Middle frontal gyrus (tissue), 1 donor: ENCODE measurements around the gene SPRTN.

Experiments used
- DNase-seq: peaks from one replicate; pipeline ENCODE4 v3.0.0-alpha.2; 2015; ENCODE audit warnings: low spot score; ENCODE audit errors: extremely low spot score

SPRTN gene

DNA sequence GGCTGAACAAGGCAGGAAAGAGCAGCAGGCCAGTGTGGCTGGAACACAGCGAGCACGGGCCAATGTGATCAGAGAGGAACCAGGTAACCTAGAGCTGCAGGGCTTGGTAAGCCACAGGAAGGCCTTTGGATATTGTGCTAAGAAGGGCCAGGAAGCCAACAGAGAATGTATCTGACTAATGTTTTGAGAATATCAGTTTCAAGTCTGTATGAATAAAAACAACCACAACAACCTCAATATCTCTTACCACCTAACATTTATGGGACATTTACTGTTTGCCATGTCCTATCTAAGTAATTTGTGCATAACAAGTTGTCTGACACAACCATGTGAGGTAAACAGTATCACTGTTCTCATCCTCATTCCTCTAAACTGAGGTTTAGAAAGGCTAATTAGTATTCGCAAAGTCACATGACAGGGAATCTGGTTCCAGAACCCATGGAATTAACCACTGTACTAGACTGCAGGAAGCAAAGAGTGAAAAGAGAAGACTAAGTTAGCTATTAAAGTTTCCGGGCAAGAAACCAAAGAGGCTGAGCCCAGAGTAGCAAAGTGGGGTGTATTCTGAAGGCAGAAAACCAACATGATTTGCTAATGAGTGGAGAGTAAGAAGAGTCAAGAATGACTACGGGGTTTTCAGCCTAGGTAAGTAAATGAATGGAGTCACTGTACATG lies 38.9 kb downstream of the SPRTN start:
- no peak for DNase-seq

- no peak for DNase-seq
These were observed 43.6 kb downstream of the SPRTN start for GRCh38 chr1:231381729-231382128.

GRCh38 chr1:231382426-231382825 lies 44.3 kb downstream of the SPRTN start:
- no peak for DNase-seq

- no peak for DNase-seq
These were observed 45.2 kb downstream of the SPRTN start for GRCh38 chr1:231383159-231383860.

- DNase-seq, result no peak
These were observed 46.8 kb downstream of the SPRTN start for GRCh38 chr1:231384696-231385415.

- DNase-seq, result no peak
These were observed 47.3 kb downstream of the SPRTN start for GRCh38 chr1:231385416-231385748.

- DNase-seq, result no peak
These were observed 48.4 kb downstream of the SPRTN start for GRCh38 chr1:231386466-231386865.

GRCh38 chr1:231387770-231388669 lies 49.9 kb downstream of the SPRTN start:
- DNase-seq, result no peak

GRCh38 chr1:231390071-231390470 lies 52.0 kb downstream of the SPRTN start:
- no peak for DNase-seq

GRCh38 chr1:231392389-231393131 lies 54.5 kb downstream of the SPRTN start:
- DNase-seq, result no peak

GRCh38 chr1:231393668-231394067 lies 55.6 kb downstream of the SPRTN start:
- DNase-seq, result no peak

DNA sequence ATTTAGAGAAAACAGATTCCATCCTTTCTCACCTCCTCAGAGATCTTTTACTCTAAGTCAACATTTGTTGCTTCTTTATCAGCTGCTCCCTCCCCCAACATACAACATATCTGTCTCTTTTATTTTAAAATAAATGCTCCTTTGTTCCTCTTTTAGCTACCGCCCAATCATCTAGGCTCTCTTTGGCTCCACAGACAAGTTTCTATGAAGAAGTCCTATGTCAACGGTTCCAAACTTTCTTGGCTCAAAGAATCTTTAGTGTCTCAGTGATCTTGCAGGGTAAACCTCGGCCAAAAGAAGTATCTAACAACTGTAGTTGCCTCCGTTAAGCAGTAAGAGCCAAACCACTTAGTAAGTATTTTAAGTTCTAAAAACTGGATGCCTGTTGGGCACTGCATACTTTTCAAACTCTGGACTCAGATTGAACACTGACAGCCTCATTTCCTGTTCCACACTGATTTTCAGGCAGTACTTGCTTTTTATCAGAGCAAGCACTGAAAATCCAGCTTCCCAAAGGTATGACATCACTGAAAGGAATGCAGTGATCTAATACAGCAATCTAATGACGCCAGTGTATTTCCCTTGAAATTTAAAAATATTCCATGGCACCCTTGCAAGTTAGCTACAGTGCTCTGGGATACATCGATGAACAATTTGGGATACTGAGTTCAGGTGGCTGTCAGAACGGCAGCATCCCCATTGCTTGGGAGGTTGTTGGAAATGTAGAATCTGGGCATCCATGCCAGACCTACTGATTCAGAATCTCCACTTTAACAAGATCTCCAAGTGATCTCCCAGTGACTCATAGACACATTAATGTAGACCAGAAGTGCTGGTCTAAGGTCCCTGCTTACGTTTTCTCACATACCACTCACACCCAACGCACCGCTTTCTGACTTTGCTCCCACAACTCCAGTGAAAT lies 57.2 kb downstream of the SPRTN start:
- DNase-seq, result no peak

DNA sequence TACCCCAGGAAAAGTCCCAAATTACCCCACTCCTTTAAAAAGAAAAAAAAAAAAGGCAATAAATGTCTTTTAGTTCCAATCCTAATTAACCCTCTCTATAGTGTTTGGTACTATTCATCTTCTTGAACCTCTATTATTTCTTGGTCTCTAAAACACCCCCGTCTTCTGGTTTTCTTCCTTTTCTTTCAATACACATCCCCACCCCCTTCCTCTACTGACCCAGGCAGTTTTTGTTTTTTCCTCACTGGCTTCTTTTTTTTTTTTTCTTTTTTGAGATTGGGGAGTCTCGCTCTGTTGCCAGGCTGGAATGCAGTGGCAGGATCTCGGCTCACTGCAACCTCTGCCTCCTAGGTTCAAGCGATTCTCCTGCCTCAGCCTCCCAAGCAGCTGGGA lies 57.9 kb downstream of the SPRTN start:
- no peak for DNase-seq

- no peak for DNase-seq
These were observed 58.5 kb downstream of the SPRTN start for GRCh38 chr1:231396643-231397042.

DNA sequence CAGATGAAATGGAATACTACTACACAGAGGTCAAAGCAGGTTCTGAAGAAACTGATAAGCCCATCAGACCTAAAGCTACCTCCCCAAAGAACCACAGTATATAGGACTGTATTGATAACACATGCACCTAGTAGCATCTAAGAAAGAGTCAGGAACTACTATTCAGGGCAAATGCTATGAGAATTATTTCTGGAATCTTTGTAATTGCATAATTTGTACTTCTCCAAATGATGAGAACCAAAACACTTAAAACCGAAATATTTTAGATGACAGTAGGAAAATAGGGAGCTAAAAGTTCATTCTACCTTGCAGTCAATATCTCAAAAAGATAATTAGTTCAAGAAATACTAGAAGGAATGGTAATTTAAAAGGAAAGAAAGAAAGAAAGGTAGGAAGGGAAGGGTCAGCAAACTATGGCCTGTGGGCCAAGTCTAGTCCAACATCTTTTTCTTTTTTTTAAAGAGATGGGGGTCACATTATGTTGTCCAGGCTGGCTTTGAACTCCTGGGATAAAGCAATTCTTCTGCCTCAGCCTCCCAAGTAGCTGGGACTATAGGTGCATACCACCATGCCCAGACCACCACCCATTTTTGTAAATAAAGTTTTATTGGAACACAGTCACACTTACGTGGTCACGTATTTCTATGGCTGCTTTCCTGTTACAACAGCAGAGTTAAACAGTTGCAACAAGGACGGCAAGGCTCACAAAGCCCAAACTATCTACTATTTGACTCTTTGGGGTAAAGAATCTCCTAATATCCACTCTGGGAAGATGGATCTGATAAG lies 60.0 kb downstream of the SPRTN start:
- no peak for DNase-seq

DNA sequence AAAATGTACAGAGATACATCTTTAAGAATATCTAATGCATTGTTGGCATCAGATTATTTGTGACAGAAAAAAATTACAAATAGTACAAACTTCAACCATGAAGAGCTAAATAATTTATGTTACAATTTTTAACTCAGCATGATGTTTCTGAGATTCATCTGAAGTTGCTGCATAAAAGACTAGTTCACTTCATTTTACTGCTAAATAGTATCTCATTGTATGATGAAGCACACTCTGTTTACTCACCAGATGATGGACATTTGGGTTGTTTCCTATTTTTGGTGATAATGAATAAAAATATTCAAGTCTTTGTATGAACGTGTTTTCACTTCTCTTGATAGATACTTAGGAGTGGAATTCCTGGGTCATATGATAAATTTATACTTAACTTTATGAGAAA lies 63.4 kb downstream of the SPRTN start:
- DNase-seq, result no peak

DNA sequence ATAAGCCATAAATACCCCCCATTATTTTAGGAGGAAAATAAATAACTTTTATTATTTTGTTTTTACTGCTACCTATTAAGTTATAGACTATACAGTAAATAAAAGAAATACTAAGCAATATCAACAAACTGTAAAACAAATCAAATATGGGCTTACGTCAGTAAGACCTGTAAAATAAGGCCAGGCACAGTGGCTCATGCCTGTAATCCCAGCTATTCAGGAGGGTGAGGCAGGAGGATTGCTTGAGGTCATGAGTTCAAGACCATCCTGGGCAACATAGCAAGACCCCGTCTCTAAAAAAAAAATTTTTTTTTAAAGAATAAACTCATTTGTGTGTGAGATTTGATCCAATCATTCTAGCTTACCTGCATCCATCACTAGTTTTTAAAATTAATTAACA lies 66.2 kb downstream of the SPRTN start:
- no peak for DNase-seq
